HG02588 (cell line): ENCODE data around the gene PTPN7.
"Not testable (repeated sequence)": the region's sequence is repeated elsewhere in the genome, so short reads cannot be mapped to it uniquely, and the experiment has no call there.

Source experiments
- ATAC-seq: cut with Tn5 transposase; IDR thresholded peaks from one replicate; pipeline ENCODE4 v1.9.1; 2021; ENCODE audit warnings: mild to moderate bottlenecking, moderate library complexity; ENCODE audit not compliant: unreplicated experiment

The PTPN7 gene

DNA sequence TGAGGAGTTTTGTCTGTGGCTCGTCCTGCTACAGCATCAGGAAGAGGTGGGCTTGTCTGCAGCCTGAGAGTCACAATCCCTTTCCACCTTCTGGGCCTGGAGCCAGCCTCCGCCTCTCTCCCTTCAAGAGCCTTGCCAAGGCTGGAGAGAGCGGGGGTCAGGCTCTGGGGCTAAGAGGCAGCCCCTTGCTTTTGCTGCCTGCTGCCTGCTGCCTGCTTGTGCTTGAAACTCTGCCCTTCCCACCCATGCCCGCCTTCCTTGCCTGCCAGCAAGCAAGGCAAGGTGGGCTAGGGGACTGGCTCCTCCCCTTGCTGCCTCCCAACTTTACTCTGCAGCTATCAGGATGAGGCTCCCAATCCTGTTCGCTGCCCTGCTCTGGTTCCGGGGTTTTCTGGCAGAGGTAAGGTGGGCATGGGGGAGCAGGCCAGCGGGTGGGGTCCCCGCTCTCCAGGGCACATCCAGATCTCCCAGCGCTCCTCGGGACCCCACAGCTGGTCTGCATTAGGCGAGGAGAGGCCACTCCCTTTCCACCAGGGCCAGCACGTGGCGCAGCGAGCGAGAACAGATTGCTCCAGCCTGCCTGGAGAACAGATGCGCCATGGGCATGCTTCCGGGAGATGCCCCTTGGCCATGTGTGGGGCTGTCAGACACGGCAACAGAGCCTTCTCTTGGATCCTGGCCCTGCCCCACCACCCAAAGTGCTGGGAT lies 7.5 kb upstream of the PTPN7 start:
- no peak for ATAC-seq

DNA sequence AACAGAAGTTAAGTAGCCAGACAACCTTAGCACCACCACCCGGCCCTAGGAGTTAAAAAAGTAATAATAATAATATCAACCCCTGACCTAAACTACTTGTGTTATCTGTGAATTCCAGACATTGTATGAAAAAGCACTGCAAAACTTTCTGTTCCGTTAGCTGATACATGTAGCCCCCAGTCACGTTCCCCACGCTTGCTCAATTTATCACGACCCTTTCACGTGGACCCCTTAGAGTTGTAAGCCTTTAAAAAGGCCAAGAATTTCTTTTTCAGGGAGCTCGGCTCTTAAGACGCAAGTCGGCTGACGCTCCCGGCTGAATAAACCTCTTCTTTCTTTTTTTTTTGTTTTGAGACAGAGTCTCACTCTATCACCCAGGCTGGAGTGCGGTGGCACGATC lies 6.7 kb upstream of the PTPN7 start:
- ATAC-seq, result not testable (repeated sequence)

DNA sequence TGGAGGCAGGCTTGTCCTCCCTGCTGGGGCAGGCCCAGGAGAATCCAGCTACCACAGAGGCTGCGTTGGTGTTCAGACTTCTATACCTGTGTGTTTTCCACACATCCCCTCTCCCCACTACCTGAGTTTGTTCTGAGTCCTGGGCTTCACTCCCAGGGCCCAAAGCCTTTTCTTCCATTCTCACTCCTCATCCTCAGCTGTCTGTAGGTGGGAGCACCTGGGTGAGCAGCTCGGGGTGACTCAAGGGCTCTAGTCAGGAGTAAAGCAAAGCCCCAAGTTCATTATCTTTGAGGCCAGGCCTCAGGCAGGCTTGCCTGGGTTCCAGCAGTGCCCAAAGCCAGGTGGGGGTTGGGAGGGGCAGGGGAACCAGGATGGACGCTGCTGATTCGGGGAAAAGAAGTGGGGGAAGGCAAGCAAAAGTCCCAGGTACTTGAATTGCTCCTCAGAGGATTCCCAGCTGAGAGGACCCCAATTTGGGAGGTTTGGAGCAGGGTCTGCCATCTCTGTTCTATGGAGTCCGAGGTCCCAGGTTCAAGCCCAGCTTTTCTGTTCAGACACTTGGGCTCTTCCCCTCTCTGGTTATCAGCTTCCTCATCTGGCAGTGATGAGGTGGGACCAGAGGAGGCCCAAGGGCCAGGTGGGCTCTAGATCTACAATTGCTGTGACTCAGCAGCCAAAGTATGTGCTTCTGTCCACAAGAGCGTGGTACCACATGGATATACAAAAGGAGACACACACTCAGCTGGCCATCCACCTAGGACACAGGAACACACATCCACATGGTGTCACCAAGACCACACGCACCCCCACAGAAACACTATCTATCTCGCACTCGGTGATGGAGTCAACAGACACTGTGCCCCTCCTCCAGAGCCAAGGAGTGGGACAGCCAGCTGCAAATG lies 5.8 kb upstream of the PTPN7 start:
- no peak for ATAC-seq

DNA sequence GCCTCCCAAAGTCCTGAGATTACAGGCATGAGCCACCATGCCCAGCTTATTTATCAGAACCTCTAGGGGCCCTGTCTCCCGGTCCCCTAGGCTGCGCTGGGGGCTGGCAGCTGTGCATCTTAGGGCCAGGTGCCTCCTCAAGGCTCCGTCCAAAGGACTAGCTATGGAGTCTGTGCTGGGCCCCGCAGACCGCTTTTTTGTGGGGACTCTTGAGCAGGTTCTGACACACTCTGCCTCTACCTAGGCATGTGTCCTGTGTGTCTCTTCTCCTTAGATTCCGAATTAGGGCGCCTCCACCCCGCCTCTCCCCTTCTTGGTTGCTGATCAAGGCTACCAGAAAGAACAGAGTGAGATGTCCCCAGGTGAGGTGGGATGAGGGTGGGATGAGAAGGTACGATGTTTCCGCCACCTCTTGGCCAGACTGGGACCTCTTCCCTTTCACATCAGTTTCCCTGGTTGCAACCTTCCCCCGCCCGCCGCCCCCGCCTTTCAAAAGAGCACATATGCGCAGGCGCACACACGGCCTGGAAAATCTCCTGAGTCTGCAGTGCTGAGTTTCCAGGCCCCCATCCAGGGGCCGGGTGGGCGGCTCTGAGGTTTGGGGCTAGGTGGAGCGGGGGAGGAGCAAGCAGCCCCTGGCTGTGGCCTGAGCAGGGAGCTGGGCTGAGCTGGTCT lies 5.0 kb upstream of the PTPN7 start:
- no peak for ATAC-seq

DNA sequence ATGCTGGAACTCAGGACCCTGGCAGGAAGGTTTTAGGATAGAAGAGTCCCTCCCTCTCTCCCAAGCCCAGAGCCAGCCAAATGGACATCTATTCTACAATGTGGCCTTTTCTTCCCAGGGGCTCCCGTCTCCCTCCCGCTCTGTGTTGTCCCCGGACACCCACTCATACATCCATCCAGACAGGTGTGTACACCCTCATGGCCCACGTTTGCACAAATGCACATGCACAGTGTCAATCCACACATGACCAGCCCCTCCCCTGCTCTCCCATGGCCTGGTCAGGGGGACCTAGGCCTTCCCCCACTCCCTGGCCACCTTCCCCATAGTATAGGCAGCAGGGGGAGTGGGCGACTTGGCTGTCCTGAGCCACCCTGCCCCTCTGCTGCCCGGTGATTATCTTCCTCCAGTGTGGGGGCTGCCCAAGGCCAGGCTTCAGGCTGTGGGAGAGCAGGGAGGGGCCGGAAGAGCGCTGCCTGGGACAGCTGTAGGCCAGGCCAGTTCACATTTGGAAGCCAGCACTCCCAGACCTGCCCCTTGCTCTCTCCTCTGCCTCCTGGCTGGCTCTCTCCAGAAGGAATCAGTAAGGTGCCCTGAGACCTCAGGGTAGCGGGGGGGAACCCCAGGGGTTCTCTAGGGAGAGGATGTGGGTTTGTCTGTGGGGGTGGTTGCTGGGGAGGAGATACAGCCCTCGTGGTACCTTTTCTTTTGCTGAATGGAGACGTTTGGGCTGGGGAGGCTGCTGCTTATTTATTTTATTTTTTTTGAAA lies 4.1 kb upstream of the PTPN7 start:
- ATAC-seq, result peak; percentile 63

DNA sequence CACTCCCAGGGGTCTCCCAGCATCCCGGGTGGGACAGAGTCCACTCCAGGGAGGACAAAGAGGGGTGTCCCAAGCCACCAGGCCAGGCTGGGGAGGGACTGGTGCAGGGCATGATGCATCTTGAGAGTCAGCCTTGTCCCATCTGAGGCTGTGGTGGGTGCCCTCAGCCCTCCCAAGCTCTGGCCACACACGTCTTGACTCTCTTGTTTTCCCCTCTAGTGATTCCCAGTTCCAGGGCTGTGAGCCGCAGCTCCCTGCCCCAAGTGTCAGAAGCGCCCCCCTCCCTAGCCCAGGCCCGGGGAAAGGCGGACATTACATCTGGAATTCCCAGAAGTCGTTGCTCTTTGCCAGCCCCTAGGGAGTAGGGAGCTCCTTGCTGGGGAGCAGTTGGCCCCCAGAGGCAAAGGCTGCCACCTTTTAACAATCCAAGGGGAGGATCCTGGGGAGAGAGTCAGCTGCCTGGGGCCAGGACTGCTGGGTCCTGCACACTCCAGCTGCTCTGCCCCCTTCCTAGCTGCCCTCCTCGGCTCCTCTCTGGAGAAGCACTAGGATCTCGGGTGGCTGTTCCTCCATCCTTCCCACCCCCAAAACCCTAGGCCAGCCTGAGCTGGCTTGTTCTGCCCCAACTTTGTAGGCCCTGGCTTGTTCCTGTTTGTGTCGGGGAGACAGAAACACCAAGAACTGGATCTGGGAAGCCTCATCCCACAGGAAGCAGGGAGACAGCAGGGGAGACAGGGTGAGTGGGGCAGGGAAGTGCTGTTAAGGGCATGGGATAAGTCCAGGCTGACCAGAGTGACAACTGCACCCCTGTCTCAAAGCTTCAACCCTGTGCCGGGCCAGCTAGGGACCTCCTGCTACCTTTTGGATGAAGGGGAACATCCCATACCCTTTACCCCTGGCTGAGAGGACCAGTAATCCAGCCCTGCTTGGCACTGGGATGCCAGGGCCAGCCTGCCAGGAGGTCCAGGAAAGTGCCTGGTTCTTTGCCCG lies 3.2 kb upstream of the PTPN7 start:
- no peak for ATAC-seq

DNA sequence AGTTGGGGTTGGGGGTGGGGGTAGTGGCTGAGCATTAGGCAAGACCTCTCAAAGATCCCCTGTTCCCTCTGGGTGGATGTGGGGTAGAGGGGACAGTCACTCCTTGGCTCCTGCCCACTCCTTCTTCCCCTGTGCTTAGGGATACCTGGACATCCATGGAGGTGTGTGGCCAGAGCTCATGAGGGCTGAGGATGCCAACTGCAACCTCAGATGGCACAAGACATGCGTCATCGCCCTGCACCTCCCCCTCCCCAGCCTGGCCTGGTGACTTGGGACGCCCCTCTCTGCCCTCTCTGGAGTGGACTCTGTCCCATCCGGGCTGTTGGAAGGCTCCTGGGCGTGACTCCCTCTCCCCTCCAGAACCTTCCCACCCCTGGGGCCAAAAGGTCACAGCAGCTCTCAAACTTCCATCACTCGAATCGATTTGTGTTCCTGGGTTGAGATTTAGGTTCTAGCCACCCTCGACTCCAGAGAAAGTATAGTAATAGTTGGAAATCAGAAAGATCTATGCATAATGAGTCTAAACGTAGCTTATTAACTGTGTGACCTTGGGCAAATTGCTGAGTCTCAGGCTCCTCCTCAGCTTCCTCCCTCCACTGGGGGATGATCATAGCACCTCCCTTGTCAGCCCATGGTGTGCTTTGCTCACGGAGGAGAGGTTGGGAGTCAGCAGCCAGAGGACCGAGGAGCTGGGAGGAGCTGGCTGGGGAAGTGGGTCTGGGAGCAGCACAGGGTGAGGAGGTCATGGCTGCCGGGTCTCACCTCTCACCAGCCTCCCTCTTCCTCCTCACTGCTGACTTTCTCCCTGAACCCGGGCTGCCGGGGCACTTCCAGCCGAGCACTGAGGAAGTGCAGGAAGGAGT lies 2.2 kb upstream of the PTPN7 start:
- no peak for ATAC-seq

DNA sequence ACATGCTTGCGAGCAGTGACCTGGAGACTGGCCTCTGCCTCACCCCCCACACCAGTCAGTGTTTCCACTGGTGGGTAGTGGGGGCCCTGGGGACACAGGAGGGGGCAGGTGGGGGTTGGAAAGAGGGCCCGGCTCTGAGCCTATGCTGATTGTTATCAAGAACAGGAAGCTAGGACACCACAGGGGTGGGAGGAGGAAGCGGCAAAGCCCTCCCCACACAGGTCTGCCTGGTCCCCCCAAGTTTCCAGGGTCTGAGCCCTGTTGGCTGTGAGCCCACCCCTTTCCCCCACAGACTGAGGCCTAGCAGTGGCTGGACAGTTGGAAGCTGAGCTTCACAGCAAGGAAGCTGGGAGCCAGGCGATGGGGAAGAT lies 1.6 kb upstream of the PTPN7 start:
- ATAC-seq, result no peak

DNA sequence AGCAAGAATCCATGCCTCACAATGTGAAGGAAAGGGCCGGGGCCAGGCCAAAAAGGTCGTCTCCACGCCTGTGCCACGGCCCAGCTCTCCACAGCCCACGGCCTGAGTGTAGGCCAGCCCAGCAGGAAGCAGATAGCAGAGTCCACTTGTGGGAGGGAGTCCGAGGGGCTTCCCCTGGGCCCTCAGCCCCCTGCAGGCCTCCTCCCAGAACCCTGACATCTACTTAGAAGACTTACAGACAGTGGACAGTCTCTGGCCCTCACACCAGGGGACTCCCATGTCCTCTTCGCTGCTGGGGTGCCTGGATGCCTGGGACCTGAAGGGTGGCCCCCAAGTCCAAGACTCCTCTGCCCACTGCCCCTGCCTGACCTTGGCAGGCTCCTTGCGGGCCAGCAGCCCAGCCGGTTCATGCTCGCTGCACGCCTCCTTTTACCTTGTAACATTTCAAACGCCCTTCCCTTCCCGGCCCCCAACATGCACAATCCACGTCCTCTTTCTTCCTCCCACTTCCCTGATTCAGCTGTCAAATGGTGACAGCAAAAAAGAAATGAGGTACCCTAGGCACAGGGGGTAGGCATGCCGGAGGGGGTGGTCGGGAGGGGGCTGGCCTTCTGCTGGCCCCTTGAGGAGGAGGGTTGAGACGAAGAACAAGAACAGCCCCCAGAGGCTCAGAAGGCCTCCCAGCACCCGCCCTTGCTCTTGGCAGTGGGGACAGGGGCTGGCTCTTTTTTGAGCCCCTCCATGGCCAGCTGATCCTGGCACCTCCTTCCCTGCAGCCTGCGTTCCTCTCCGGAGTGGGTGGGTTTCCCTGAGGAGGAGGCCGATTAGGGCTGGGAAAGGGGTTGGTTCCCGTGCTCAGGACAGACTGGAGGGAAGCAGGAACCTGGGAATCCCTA lies 997 bp upstream of the PTPN7 start:
- ATAC-seq, result no peak

DNA sequence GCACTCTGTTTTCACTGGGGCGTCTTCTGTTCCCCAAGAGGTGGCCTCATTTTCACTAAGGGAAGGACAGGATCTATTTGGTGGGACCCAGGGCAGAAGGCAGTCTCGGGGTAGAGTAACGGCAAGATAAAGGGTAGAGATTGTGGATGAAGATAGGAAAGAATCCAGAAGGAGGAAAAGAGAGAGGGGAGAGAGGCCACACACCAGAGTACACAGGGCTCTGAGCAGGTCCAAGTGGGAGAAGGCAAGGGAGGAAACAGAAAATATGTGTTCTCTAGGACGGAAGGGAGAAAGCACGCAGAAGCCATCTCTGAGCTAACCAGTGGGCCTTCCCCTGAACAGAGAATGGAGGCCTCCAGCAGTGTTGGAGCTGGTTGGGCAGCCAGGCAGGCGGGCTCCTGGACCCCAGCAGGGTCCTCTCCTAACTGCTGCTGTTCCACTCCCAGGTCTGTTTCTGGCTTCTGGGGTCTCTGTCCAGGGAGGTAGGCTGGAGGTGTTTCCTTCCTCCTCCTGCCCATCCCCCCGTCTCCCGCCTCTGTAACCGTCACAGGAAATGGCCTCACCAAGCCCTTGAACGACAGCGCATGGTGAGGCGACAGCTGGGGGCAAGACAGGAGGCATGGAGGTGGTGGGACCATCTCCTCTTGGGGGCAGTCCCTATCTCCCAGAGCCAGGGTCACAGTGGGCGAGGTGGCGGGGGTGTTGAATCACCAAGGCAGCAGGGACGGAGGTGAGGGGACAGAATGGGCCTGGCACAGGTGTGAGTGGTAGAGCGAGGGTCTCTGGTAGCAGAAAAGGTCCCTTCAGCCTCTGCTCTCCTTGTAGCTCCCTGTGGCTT lies 649 bp downstream of the PTPN7 start:
- ATAC-seq, result no peak

DNA sequence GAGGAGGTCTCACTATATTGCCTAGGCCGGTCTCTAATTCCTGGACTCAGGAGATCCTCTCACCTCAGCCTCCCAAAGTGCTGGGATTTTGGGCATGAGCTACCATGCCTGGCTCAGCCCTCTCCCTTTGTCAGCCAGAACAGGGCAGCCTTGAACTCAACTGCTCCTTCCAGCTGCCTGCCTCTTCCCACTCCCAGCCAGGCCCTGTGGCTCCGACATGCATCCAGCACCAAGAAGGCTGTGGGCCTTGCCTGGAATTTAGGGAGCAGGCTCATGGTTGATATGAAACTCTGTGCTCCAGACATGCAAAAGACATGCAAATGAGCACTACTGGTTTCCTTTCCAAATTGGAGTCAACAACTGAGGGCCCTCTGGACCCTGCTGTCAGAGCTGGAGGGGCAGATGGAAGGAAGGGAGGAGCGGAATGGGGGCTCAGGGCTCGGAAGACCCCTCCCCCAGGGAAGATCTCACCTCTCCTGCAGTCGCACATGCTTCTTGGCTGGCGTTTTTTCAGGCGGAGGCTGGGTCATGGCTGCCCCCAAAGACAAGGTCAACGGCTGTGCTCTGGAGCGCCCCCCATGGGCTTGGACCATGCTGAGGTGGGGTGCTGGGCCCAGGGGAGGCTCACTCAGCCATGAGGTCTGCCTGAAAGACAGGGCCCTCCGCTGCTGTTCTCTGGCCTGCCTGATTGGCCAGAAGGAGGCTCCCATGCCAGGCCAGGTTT lies 1.4 kb downstream of the PTPN7 start:
- ATAC-seq, result no peak

DNA sequence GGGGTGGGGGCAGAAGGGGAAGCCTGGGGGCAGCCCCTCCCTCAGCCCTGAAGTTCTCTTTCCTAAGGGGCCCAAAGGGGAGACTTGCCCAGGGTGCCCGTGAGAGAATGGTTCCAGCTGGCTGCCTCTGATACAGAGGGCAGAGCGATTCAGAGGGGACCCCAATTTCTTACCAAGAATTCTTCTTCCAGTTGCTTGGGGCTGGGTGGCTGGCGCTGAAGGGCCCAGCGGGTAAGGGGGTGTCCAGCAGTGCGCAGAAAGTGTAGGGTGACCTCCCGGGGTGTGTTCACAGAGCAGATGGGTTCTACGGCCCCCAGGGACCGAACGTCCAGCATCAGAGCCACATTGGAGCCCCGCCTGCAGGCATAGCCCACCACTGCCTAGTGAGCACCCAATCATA lies 2.5 kb downstream of the PTPN7 start:
- no peak for ATAC-seq

DNA sequence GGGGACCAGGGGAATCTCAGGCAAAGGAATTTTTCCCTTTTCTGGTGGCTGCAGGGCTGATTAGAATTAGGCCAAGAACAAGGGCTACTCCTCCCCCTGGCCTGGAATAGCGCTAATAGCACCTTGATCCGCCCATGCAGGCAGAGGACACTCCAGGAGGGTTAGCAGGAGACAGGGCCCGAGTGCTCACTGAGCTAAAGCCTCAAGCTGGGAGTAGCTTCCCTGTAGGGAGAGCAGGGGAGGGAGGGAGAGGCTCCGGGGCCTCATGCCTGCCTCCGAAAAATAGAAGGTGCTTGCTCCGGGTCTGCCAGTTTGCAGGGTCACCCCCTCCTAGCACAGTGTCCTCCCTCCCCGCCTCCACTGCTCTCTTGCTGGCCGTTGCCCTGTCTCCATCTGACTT lies 3.8 kb downstream of the PTPN7 start:
- ATAC-seq, result no peak

DNA sequence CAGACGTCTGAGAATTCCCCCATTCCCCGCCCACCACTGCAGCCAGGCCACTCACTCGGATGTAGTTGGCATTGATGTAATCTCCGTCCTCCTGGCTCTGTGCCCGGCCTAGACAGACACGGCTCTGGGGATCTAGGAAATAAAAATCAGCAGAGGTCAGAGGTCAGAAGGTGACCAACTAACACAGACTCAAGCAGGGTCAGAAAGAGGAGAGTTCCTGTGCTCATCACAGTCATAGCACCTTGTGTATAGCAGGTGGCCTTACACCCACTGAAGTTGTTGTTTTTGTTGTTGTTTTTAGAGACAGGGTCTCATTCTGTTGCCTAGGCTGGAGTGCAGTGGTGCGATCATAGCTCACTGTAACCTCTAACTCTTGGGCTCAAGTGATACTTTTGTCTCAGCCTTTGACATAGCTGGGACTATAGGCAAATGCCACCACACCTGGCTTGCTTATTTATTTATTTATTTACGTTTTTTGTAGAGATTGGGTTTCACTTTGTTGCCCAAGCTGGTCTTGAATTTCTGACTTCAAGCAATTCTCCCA lies 4.9 kb downstream of the PTPN7 start:
- ATAC-seq, result no peak

DNA sequence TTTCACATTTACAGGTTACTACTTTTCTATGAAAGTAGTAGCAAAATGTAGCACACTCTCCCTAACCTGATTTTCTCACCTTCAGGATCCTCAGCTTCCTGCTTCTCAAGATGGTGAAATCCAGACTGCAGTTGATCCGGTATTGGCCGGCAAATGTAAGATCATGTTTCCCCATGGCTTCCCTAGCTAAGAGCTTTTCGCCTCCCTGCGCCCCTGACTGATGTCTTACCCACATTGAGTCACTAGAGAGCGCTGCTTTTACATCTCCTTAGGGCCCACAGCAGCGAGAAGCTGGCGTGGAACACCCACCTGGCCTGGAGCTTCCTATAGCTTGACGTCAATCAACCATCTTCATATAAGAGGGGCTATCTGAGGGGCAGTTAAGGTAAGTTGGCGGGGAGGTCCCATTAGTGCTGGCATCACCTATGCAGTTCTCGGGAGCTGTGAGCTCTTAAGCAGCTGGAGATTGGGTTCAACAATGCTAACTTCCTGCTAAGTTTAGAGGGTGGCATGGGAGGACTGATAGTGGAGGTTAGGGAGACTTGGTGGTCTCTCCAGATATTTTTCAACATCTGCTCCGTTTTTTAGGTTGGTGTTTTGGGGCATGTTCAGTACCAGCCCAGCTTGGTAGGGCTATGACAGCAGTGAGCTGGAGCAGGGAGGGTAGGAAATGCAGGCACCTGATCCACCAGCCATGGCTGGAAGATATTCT lies 5.5 kb downstream of the PTPN7 start:
- ATAC-seq, result no peak
